Measurements from ENCODE around the gene KIAA1671. TPM values are rescaled to one million over a fixed set of nuclear protein-coding genes. Genes with fewer than 3 reads are reported as not detected.

Gene KIAA1671
- total RNA-seq, 1 donor from 2014 or later, result 17.3 TPM

DNA sequence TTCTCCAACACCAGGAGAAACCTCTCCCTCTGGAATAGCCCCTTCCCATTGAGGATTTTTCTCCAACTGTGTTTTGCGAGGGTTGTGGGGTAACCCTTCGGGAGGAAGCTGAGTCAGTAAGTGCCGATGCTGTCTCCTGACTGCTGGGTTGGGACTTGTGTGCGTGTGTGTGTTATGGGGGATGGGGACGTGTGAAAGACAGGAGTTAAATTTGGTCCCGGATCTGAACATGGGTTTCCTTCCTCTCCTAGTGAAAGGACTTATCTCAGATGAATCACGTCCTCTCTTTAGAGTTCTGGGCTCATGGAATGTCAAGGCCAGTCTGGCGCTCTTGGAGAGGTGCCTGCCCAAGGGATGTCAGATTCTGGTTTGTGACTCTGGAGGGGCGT is 33.3 kb downstream of the KIAA1671 start:
- Histone ChIP-seq H2AFZ (replicated peaks) (no peak overlapping the region), H3K4me1 (peaks cover 41% of the 10 kb centered on the region), H4K20me1 (ENCODE audit: low read depth) (peaks cover 68% of the 10 kb centered on the region), H3K9me3 (ENCODE audit: low read depth) (no peaks in the 10 kb centered on the region), H3K27me3 (no peaks in the 10 kb centered on the region), H3K9ac (no peak overlapping the region), H3K4me2 (peak overlapping the region; percentile 67), H3K4me3 (no peak overlapping the region), H3K27ac (peak overlapping the region; percentile 84), H3K36me3 (no peaks in the 10 kb centered on the region), H3F3A (ENCODE audit: low read depth) (peaks cover 37% of the 10 kb centered on the region), H3K79me2 (ENCODE audit: low read depth) (peaks cover 82% of the 10 kb centered on the region)
- H3K27ac Mint-ChIP-seq, result peak overlapping the region; percentile 46
- peaks cover 45% of the 10 kb centered on the region for H3K4me1 Mint-ChIP-seq
- TF ChIP-seq CTCF (IDR thresholded peaks at IDR 0.05) (no peak), EZH2phosphoT487 (IDR thresholded peaks at IDR 0.05) (no peak), EZH2 (IDR thresholded peaks at IDR 0.05) (no peak)
- H3K36me3 Mint-ChIP-seq, result peaks cover 2% of the 10 kb centered on the region
- peaks cover 4% of the 10 kb centered on the region for H3K27me3 Mint-ChIP-seq (ENCODE audit: insufficient read depth, low read depth)
- H3K4me3 Mint-ChIP-seq, result no peak overlapping the region
- no peak for DNase-seq (ENCODE audit: low spot score)
- peaks cover 7% of the 10 kb centered on the region for H3K9me3 Mint-ChIP-seq

GRCh38 chr22:24986816-24987215 is 34.3 kb downstream of the KIAA1671 start:
- H3K4me2 ChIP-seq, result peak overlapping the region; percentile 12
- H3F3A ChIP-seq (ENCODE audit: low read depth), result peaks cover 37% of the 10 kb centered on the region
- peaks cover 64% of the 10 kb centered on the region for H4K20me1 ChIP-seq (ENCODE audit: low read depth)
- H3K9me3 ChIP-seq (ENCODE audit: low read depth), result no peaks in the 10 kb centered on the region
- no peak overlapping the region for H2AFZ ChIP-seq (replicated peaks)
- H3K4me1 ChIP-seq, result peaks cover 41% of the 10 kb centered on the region
- DNase-seq (ENCODE audit: low spot score), result no peak
- H3K27me3 Mint-ChIP-seq (ENCODE audit: insufficient read depth, low read depth), result peaks cover 8% of the 10 kb centered on the region
- H3K27ac ChIP-seq, result no peak overlapping the region
- no peak overlapping the region for H3K4me3 Mint-ChIP-seq
- no peaks in the 10 kb centered on the region for H3K27me3 ChIP-seq
- peaks cover 43% of the 10 kb centered on the region for H3K4me1 Mint-ChIP-seq
- peaks cover 77% of the 10 kb centered on the region for H3K79me2 ChIP-seq (ENCODE audit: low read depth)
- H3K27ac Mint-ChIP-seq, result no peak overlapping the region
- H3K4me3 ChIP-seq, result no peak overlapping the region
- peaks cover 2% of the 10 kb centered on the region for H3K36me3 Mint-ChIP-seq
- no peak overlapping the region for H3K9ac ChIP-seq
- peaks cover 7% of the 10 kb centered on the region for H3K9me3 Mint-ChIP-seq
- no peaks in the 10 kb centered on the region for H3K36me3 ChIP-seq
- no peak for TF ChIP-seq EZH2 (IDR thresholded peaks at IDR 0.05)
- TF ChIP-seq CTCF (IDR thresholded peaks at IDR 0.05), result no peak
- no peak for TF ChIP-seq EZH2phosphoT487 (IDR thresholded peaks at IDR 0.05)

- no peak overlapping the region for H3K4me3 ChIP-seq
- TF ChIP-seq EZH2 (IDR thresholded peaks at IDR 0.05) (no peak), EZH2phosphoT487 (IDR thresholded peaks at IDR 0.05) (no peak), CTCF (IDR thresholded peaks at IDR 0.05) (no peak)
- Mint-ChIP-seq H3K27ac (no peak overlapping the region), H3K36me3 (peaks cover 2% of the 10 kb centered on the region), H3K9me3 (peaks cover 7% of the 10 kb centered on the region), H3K4me1 (peaks cover 35% of the 10 kb centered on the region), H3K27me3 (ENCODE audit: insufficient read depth, low read depth) (peaks cover 8% of the 10 kb centered on the region), H3K4me3 (no peak overlapping the region)
- H3K4me1 ChIP-seq, result peaks cover 27% of the 10 kb centered on the region
- H3F3A ChIP-seq (ENCODE audit: low read depth), result peaks cover 24% of the 10 kb centered on the region
- H3K27me3 ChIP-seq, result no peaks in the 10 kb centered on the region
- no peaks in the 10 kb centered on the region for H3K9me3 ChIP-seq (ENCODE audit: low read depth)
- H3K27ac ChIP-seq, result peak overlapping the region; percentile 1
- no peak overlapping the region for H2AFZ ChIP-seq (replicated peaks)
- peaks cover 53% of the 10 kb centered on the region for H4K20me1 ChIP-seq (ENCODE audit: low read depth)
- H3K79me2 ChIP-seq (ENCODE audit: low read depth), result peaks cover 64% of the 10 kb centered on the region
- no peak overlapping the region for H3K9ac ChIP-seq
- H3K4me2 ChIP-seq, result peak overlapping the region; percentile 37
- DNase-seq (ENCODE audit: low spot score), result no peak
- H3K36me3 ChIP-seq, result no peaks in the 10 kb centered on the region
These were observed 36.6 kb downstream of the KIAA1671 start for GRCh38 chr22:24989135-24989534.
